ENCODE results near the gene ANKRD63. TPM values are rescaled to one million over a fixed set of nuclear protein-coding genes. Genes with fewer than 3 reads are reported as not detected.

The ANKRD63 gene
- total RNA-seq, 1 donor from 2014 or later: not detected

- Histone ChIP-seq H3K27me3 (ENCODE audit: low read depth) (no peaks in the 10 kb centered on the region), H3K36me3 (no peaks in the 10 kb centered on the region), H3K27ac (replicated peaks) (no peak overlapping the region), H3K4me1 (peaks cover 19% of the 10 kb centered on the region), H3K9me3 (replicated peaks) (no peaks in the 10 kb centered on the region), H3K4me3 (no peak overlapping the region)
- no peak for TF ChIP-seq CTCF (IDR thresholded peaks at IDR 0.05; ENCODE audit: borderline replicate concordance)
- DNase-seq: peak; percentile 3
- intact Hi-C loops (cut with micrococcal nuclease): no loop called here
These were observed 36.2 kb downstream of the ANKRD63 start for GRCh38 chr15:40246496-40247280.

- no peaks in the 10 kb centered on the region for H3K36me3 ChIP-seq
- peaks cover 12% of the 10 kb centered on the region for H3K4me1 ChIP-seq
- no peaks in the 10 kb centered on the region for H3K9me3 ChIP-seq (replicated peaks)
- intact Hi-C loops (cut with micrococcal nuclease): no loop called here
- no peak overlapping the region for H3K4me3 ChIP-seq
- DNase-seq: no peak
- H3K27me3 ChIP-seq (ENCODE audit: low read depth): peaks cover 1% of the 10 kb centered on the region
- no peak overlapping the region for H3K27ac ChIP-seq (replicated peaks)
- TF ChIP-seq CTCF (IDR thresholded peaks at IDR 0.05; ENCODE audit: borderline replicate concordance): no peak
These were observed 37.0 kb downstream of the ANKRD63 start for GRCh38 chr15:40245666-40246450.

GRCh38 chr15:40244961-40245523 is 37.8 kb downstream of the ANKRD63 start:
- DNase-seq: no peak

GRCh38 chr15:40243126-40243810 is 39.6 kb downstream of the ANKRD63 start:
- Histone ChIP-seq H3K4me1 (peaks cover 11% of the 10 kb centered on the region), H3K9me3 (replicated peaks) (no peaks in the 10 kb centered on the region), H3K27me3 (ENCODE audit: low read depth) (peaks cover 27% of the 10 kb centered on the region), H3K36me3 (no peaks in the 10 kb centered on the region), H3K4me3 (no peak overlapping the region), H3K27ac (replicated peaks) (no peak overlapping the region)
- no peak for TF ChIP-seq CTCF (IDR thresholded peaks at IDR 0.05; ENCODE audit: borderline replicate concordance)
- no peak for DNase-seq
- intact Hi-C loops (cut with micrococcal nuclease): no loop called here

More at GRCh38 chr15:40244961-40245523, 37.8 kb downstream of the ANKRD63 start:
- H3K27ac ChIP-seq (replicated peaks): no peak overlapping the region
- H3K4me1 ChIP-seq: peaks cover 10% of the 10 kb centered on the region
- no peak for TF ChIP-seq CTCF (IDR thresholded peaks at IDR 0.05; ENCODE audit: borderline replicate concordance)
- peaks cover 9% of the 10 kb centered on the region for H3K27me3 ChIP-seq (ENCODE audit: low read depth)
- no peak overlapping the region for H3K4me3 ChIP-seq
- no peaks in the 10 kb centered on the region for H3K9me3 ChIP-seq (replicated peaks)
- intact Hi-C loops (cut with micrococcal nuclease): no loop called here
- H3K36me3 ChIP-seq: no peaks in the 10 kb centered on the region

- H3K4me1 ChIP-seq: peaks cover 11% of the 10 kb centered on the region
- no peak for TF ChIP-seq CTCF (IDR thresholded peaks at IDR 0.05; ENCODE audit: borderline replicate concordance)
- intact Hi-C loops (cut with micrococcal nuclease): no loop called here
These were observed 40.3 kb downstream of the ANKRD63 start for GRCh38 chr15:40242601-40243000.

More at GRCh38 chr15:40242601-40243000, 40.3 kb downstream of the ANKRD63 start:
- peaks cover 33% of the 10 kb centered on the region for H3K27me3 ChIP-seq (ENCODE audit: low read depth)
- DNase-seq: no peak
- H3K36me3 ChIP-seq: no peaks in the 10 kb centered on the region
- no peak overlapping the region for H3K27ac ChIP-seq (replicated peaks)
- H3K4me3 ChIP-seq: no peak overlapping the region
- H3K9me3 ChIP-seq (replicated peaks): no peaks in the 10 kb centered on the region
